Measurements from ENCODE around the gene LGALSL.
A peak's percentile ranks its signal among the peaks of the same experiment; 100 is the strongest.

Gene LGALSL

DNA sequence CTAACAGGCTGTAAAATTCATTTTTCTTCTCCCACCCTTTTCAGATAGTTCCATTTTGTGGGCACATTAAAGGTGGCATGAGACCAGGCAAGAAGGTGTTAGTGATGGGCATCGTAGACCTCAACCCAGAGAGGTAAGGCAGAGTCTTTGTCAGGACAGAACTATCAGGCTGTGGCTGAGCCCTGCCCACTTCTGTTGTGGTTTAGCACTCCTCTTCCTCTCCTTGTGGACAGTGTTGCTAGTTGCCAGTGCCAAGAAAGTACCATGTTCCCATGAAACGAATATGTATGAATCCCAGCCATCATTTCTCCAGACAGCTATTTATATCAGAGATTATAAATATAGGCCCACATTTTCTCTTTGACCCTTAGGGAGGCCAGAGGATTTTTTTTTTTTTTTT is 1.6 kb downstream of the LGALSL start:
- FAIRE-seq (peak; percentile 50), DNase-seq (ENCODE audit: insufficient read length, low spot score) (no peak)
- no peak for TF ChIP-seq POLR2A (IDR thresholded peaks at IDR 0.05; ENCODE audit: low read depth, low read length)
- no peak for TF ChIP-seq POLR2AphosphoS5 (IDR thresholded peaks at IDR 0.05; ENCODE audit: low read depth, low read length)
- TF ChIP-seq TAF1 (IDR thresholded peaks at IDR 0.05; ENCODE audit: low read depth, low read length) = no peak
- TF ChIP-seq POU2F2 (IDR thresholded peaks at IDR 0.05; ENCODE audit: low read depth, low read length) = no peak

DNA sequence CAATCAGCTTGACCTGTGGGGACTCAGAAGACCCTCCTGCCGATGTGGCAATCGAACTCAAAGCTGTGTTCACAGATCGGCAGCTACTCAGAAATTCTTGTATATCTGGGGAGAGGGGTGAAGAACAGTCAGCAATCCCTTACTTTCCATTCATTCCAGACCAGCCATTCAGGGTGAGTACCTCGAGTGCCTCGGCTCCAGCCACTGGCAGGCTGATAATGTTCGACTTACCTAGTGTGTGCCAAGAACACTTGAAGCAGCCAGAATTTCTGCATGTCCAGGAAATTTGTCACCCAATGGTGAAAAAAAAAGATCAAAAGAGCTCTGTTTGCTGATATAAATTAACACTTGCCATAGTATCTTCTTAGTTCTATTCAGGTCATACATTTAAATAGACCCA is 2.3 kb downstream of the LGALSL start:
- FAIRE-seq (no peak), DNase-seq (ENCODE audit: insufficient read length, low spot score) (no peak)
- no peak for TF ChIP-seq POLR2AphosphoS5 (IDR thresholded peaks at IDR 0.05; ENCODE audit: low read depth, low read length)
- TF ChIP-seq TAF1 (IDR thresholded peaks at IDR 0.05; ENCODE audit: low read depth, low read length) = no peak
- no peak for TF ChIP-seq POLR2A (IDR thresholded peaks at IDR 0.05; ENCODE audit: low read depth, low read length)

DNA sequence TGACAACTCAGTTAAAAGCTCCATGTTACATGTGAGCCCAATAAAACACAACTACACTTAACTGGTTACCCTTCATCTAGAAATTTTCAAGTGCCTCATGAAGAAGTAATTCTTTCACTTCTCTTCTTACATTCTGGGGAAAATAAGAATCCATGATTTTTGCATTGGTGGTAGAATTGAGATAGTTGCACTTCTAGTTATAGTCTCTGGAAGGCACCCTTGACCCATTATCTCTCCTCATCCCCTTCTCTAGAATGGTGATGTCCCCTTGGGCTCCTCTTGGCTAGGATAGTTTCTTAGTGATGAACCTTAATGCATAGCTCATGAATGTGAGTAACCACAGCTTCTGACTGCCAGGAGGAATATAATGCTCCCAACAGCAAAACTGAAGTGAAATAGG is 3.6 kb downstream of the LGALSL start:
- TF ChIP-seq POLR2AphosphoS5 (IDR thresholded peaks at IDR 0.05; ENCODE audit: low read depth, low read length) (no peak), SPI1 (IDR thresholded peaks at IDR 0.05; ENCODE audit: low read depth, low read length) (no peak), TAF1 (IDR thresholded peaks at IDR 0.05; ENCODE audit: low read depth, low read length) (no peak), PAX5 (IDR thresholded peaks at IDR 0.05; ENCODE audit: insufficient read depth, low read length, severe bottlenecking) (no peak), POLR2A (IDR thresholded peaks at IDR 0.05; ENCODE audit: low read depth, low read length) (no peak), POU2F2 (IDR thresholded peaks at IDR 0.05; ENCODE audit: low read depth, low read length) (no peak)
- DNase-seq (ENCODE audit: insufficient read length, low spot score) = no peak
- no peak for FAIRE-seq

DNA sequence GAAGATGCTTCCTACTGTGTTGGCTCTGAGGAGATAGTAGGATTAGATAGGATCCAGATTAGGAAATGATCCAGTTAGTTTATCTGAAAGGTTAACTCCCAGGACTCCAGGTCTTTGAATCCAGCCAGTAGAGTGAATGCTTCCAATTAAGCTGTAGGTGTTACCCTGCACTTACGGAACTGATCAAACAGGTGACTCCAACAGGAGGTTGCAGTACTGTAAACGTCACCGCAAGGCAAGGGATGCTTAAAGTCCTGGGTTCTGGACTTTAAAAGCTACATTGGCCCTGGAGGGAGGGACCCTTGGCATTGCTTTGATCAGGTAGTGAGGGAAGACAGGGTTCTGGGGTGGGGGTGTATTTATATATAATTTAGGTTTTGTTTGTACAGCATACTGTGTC is 5.6 kb downstream of the LGALSL start:
- TF ChIP-seq TAF1 (IDR thresholded peaks at IDR 0.05; ENCODE audit: low read depth, low read length) (no peak), POLR2AphosphoS5 (IDR thresholded peaks at IDR 0.05; ENCODE audit: low read depth, low read length) (no peak), POLR2A (IDR thresholded peaks at IDR 0.05; ENCODE audit: low read depth, low read length) (no peak), POU2F2 (IDR thresholded peaks at IDR 0.05; ENCODE audit: low read depth, low read length) (no peak), PAX5 (IDR thresholded peaks at IDR 0.05; ENCODE audit: insufficient read depth, low read length, severe bottlenecking) (no peak), SPI1 (IDR thresholded peaks at IDR 0.05; ENCODE audit: low read depth, low read length) (no peak)
- DNase-seq (ENCODE audit: insufficient read length, low spot score) = no peak
- FAIRE-seq = no peak

DNA sequence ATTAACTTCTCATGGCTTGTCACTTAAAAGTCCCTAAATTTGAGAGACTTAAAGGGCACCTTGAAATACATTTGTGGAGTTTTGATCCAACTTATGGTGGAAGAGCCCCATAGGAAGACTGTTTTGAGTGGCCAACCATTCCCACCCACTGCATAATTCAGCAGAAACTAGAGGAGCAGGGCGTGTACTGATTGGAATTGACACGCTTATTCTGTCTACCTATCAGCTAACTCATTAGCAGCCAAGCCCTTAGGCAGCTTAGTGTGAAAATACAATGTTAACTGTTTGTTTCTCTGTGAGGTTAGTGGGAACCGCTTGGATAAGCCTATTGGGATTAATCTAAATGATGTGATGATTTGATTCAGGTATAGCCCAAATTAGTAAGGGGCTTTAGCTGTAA is 6.4 kb downstream of the LGALSL start:
- no peak for FAIRE-seq
- DNase-seq (ENCODE audit: insufficient read length, low spot score) = no peak
- no peak for TF ChIP-seq SPI1 (IDR thresholded peaks at IDR 0.05; ENCODE audit: low read depth, low read length)
- no peak for TF ChIP-seq POLR2A (IDR thresholded peaks at IDR 0.05; ENCODE audit: low read depth, low read length)
- no peak for TF ChIP-seq PAX5 (IDR thresholded peaks at IDR 0.05; ENCODE audit: insufficient read depth, low read length, severe bottlenecking)
- no peak for TF ChIP-seq TAF1 (IDR thresholded peaks at IDR 0.05; ENCODE audit: low read depth, low read length)
- TF ChIP-seq POLR2AphosphoS5 (IDR thresholded peaks at IDR 0.05; ENCODE audit: low read depth, low read length) = no peak
- no peak for TF ChIP-seq POU2F2 (IDR thresholded peaks at IDR 0.05; ENCODE audit: low read depth, low read length)

DNA sequence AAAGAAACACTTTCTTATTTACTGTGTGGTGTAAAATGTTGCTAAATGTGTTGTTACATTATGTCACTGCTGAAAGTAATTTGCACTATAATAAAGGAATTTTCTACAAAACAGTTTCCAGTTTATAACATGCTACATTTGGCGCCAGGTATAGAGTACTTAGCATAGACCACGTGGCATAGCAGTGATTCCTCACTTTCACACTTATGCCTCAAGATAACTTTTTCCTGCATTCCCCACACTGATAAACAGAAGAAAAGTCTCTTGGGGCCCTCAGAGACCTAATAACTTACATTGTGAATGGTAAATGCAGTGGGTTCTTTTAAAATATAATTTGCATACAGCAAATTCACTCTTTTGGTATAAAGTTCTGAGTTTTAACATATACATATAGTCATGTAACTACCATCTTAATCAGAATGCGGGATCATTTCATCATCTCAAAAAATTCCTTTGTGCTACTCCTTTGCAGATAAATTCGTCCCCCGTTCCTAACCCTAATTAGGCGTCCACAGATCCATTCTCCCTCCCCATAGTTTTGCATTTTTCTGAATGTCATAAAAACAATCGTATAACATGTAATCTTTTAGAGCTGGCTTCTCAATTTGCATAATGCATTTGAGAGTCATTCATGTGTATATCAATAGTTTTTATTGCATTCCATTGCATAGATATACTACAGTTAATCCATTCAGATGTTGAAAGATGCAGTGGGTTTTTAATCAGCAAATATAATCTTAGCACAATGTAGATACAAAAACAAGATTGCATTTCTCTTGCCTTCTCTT is 7.5 kb downstream of the LGALSL start:
- DNase-seq (ENCODE audit: insufficient read length, low spot score) (no peak), FAIRE-seq (no peak)
- no peak for TF ChIP-seq POLR2A (IDR thresholded peaks at IDR 0.05; ENCODE audit: low read depth, low read length)
- TF ChIP-seq SPI1 (IDR thresholded peaks at IDR 0.05; ENCODE audit: low read depth, low read length) = no peak
- no peak for TF ChIP-seq PAX5 (IDR thresholded peaks at IDR 0.05; ENCODE audit: insufficient read depth, low read length, severe bottlenecking)
- TF ChIP-seq TAF1 (IDR thresholded peaks at IDR 0.05; ENCODE audit: low read depth, low read length) = no peak
- no peak for TF ChIP-seq POU2F2 (IDR thresholded peaks at IDR 0.05; ENCODE audit: low read depth, low read length)
- no peak for TF ChIP-seq POLR2AphosphoS5 (IDR thresholded peaks at IDR 0.05; ENCODE audit: low read depth, low read length)

DNA sequence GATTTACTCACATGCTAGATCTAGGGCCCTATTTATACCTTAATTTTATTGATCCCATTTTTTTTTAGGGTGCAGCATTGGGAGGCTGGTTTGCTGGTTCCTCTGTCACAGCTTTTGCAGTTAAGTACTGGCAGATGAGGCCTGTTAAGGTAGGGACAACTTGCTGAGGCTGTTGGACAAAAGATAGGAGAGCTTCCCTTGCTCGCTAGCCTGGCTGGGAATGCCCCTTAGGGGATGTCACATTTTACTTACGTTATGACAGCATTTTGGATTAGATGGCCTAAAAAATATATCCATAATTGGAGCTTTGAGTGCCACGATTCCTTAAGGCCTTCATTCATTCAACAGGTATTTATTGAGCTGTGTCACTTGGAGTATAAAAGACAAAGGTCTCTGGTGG is 8.2 kb downstream of the LGALSL start:
- DNase-seq (ENCODE audit: insufficient read length, low spot score) (no peak), FAIRE-seq (no peak)
- TF ChIP-seq POLR2AphosphoS5 (IDR thresholded peaks at IDR 0.05; ENCODE audit: low read depth, low read length) (no peak), TAF1 (IDR thresholded peaks at IDR 0.05; ENCODE audit: low read depth, low read length) (no peak), POLR2A (IDR thresholded peaks at IDR 0.05; ENCODE audit: low read depth, low read length) (no peak), PAX5 (IDR thresholded peaks at IDR 0.05; ENCODE audit: insufficient read depth, low read length, severe bottlenecking) (no peak), SPI1 (IDR thresholded peaks at IDR 0.05; ENCODE audit: low read depth, low read length) (no peak), POU2F2 (IDR thresholded peaks at IDR 0.05; ENCODE audit: low read depth, low read length) (no peak)

DNA sequence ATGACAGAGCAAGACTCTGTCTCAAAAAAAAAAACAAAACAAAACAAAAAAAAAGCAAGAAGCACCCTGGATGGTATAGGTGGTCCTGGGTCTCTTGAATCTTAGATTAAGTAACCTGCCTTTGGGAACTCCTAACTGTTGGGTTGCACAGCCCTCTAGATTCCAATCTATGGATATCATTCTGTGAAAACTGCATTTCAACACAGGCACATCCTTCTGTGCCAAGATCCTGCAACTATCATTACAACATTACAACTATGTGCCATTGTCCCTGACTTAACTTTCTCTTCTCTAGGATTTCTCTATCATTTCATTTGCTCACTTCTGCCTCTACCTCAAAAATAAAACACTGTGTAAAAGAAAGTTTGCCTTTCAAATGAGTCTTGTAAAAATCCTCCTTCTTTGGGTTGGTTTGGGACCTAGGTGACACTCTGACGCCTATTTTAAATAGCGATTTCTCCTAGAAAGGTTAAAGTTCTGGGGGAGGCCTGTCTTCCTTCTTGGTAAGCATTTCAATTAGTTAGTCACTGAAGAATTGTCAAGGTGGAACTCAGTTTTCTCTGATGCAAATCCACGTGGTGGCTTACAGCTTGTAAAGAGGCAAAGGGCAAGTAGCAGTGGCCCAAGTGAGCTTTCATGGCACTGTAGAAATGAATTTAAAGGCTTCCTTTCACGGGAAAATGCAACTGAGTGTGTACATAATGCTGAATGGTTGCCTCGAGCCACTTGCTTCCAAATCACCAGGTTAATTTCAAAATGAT is 9.2 kb downstream of the LGALSL start:
- DNase-seq (ENCODE audit: insufficient read length, low spot score) = no peak
- TF ChIP-seq SPI1 (IDR thresholded peaks at IDR 0.05; ENCODE audit: low read depth, low read length) (no peak), POLR2A (IDR thresholded peaks at IDR 0.05; ENCODE audit: low read depth, low read length) (no peak), TAF1 (IDR thresholded peaks at IDR 0.05; ENCODE audit: low read depth, low read length) (no peak), POLR2AphosphoS5 (IDR thresholded peaks at IDR 0.05; ENCODE audit: low read depth, low read length) (no peak), POU2F2 (IDR thresholded peaks at IDR 0.05; ENCODE audit: low read depth, low read length) (no peak), PAX5 (IDR thresholded peaks at IDR 0.05; ENCODE audit: insufficient read depth, low read length, severe bottlenecking) (no peak)
- FAIRE-seq = no peak

DNA sequence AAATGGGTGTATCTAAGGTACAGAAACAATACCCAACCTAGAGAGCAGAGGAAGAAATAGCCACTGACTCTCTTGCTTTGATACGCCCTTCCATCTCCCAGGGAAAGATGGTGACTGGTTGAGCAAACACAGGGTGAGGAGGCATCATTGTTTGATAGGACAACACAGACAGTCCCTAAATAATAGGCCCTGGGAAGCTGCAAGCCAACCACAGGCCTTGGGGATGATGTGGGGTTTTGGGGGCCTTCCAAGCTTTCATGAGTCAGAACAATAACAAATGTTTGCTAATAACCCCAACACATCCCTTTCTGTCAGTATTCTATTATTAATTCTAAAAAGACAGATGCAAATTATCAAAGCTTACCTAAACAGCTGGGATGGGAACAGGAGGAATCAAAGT is 9.8 kb downstream of the LGALSL start:
- DNase-seq (ENCODE audit: insufficient read length, low spot score) = no peak
- TF ChIP-seq POLR2AphosphoS5 (IDR thresholded peaks at IDR 0.05; ENCODE audit: low read depth, low read length) (no peak), POLR2A (IDR thresholded peaks at IDR 0.05; ENCODE audit: low read depth, low read length) (no peak), PAX5 (IDR thresholded peaks at IDR 0.05; ENCODE audit: insufficient read depth, low read length, severe bottlenecking) (no peak), TAF1 (IDR thresholded peaks at IDR 0.05; ENCODE audit: low read depth, low read length) (no peak), SPI1 (IDR thresholded peaks at IDR 0.05; ENCODE audit: low read depth, low read length) (no peak), POU2F2 (IDR thresholded peaks at IDR 0.05; ENCODE audit: low read depth, low read length) (no peak)
- no peak for FAIRE-seq

Data from GM12891 (cell line).